ENCODE data around the gene ARL8A. TPM values are rescaled to one million over a fixed set of nuclear protein-coding genes. Genes with fewer than 3 reads are reported as not detected.

Gene ARL8A
- total RNA-seq, 1 donor from 2014 or later = 75.8 TPM

DNA sequence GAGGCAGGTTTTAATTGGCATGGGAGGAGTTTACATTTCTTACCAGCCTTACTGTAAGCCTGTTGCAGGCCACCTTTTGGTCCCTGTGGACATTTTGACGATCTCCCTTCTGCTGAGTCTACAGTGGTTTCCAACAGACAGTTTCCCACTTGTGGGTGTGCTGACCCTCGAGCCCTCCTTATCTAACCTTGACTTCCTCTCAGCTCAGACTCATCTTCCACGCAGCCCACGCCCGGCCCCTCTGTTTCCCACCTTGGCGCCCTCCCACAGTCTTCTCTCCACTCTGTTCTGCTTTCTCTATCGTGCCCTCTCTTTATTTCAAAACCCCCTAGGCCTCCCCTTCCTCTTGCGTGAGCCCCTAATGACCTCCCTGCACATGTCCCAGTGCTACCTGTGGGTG is 6.1 kb upstream of the ARL8A start:
- no peaks in the 10 kb centered on the region for H3K9me3 Mint-ChIP-seq (ENCODE audit: unreplicated experiment)
- no peak for DNase-seq (ENCODE audit: extremely low spot score, unreplicated experiment)
- TF ChIP-seq, protein P1, sequence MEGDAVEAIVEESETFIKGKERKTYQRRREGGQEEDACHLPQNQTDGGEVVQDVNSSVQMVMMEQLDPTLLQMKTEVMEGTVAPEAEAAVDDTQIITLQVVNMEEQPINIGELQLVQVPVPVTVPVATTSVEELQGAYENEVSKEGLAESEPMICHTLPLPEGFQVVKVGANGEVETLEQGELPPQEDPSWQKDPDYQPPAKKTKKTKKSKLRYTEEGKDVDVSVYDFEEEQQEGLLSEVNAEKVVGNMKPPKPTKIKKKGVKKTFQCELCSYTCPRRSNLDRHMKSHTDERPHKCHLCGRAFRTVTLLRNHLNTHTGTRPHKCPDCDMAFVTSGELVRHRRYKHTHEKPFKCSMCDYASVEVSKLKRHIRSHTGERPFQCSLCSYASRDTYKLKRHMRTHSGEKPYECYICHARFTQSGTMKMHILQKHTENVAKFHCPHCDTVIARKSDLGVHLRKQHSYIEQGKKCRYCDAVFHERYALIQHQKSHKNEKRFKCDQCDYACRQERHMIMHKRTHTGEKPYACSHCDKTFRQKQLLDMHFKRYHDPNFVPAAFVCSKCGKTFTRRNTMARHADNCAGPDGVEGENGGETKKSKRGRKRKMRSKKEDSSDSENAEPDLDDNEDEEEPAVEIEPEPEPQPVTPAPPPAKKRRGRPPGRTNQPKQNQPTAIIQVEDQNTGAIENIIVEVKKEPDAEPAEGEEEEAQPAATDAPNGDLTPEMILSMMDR (IDR thresholded peaks at IDR 0.05) = no peak
- no peaks in the 10 kb centered on the region for H3K36me3 Mint-ChIP-seq (ENCODE audit: unreplicated experiment)
- peaks cover 3% of the 10 kb centered on the region for H3K27me3 Mint-ChIP-seq (ENCODE audit: unreplicated experiment)
- no peak overlapping the region for H3K27ac Mint-ChIP-seq (ENCODE audit: unreplicated experiment)
- no peak overlapping the region for H3K4me3 Mint-ChIP-seq (ENCODE audit: unreplicated experiment)
- H3K4me1 Mint-ChIP-seq (ENCODE audit: unreplicated experiment) = peaks cover 7% of the 10 kb centered on the region

DNA sequence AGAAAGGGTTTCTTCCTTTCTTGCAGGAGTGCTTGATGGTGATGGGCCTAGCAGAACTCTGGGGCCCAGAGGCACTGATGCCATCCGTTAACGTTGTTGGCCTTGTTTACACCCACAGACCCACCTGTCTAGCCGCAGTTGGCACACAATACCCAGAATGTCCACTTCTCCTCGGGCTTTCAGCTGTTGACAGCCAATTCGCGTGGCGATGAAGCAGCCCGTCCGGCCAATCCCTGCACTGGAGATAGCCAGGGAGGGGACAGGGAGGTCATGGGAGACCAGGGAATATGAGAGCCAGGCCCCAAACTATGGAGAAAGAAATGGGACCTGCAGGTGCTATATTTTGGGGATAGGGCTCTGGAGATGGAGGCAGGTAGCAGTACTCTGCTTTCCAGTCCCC is 5.7 kb upstream of the ARL8A start:
- Mint-ChIP-seq H3K27me3 (ENCODE audit: unreplicated experiment) (peaks cover 3% of the 10 kb centered on the region), H3K4me1 (ENCODE audit: unreplicated experiment) (peaks cover 11% of the 10 kb centered on the region), H3K36me3 (ENCODE audit: unreplicated experiment) (no peaks in the 10 kb centered on the region), H3K9me3 (ENCODE audit: unreplicated experiment) (no peaks in the 10 kb centered on the region), H3K4me3 (ENCODE audit: unreplicated experiment) (no peak overlapping the region), H3K27ac (ENCODE audit: unreplicated experiment) (no peak overlapping the region)
- TF ChIP-seq, protein P1 (IDR thresholded peaks at IDR 0.05) = no peak
- no peak for DNase-seq (ENCODE audit: extremely low spot score, unreplicated experiment)

DNA sequence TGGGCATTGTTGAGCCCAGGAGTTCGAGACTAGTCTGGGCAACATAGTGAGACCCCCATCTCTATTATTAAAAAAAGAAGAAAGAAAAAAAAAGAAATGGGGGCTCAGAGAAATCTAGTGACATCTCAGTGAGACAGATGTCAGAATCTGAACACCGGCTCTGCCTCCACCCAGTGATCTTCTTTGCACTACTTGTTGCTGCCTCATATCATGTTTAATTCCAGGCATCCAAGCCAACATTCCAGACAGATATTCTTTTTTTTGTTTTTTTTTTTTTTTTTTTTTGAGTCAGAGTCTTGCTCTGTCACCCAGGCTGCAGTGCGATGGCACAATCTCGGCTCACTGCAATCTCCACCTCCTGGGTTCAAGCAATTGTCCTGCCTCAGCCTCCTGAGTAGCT is 5.0 kb upstream of the ARL8A start:
- no peak for DNase-seq (ENCODE audit: extremely low spot score, unreplicated experiment)
- peaks cover 9% of the 10 kb centered on the region for H3K4me1 Mint-ChIP-seq (ENCODE audit: unreplicated experiment)
- TF ChIP-seq, protein P1 (IDR thresholded peaks at IDR 0.05) = no peak

DNA sequence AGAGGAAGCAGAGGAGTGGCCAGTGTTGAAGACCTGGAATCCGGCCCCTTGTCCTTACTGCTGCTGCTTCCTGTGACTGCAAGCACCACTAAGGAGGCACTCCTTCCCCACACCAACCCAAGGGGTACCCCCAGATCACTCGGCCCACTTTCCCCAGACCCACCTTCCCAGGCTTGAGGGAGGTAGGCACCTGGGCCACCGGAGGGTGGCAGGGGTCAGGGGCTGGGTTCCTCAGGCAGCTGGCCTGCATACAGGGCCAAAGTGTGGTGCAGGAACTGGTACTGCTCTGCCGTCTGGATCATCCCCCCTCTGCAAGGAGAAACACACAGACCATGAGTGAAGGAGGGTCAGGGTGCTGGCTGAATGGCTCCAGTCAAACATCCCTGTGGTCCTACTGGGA is 3.9 kb upstream of the ARL8A start:
- no peaks in the 10 kb centered on the region for H3K36me3 Mint-ChIP-seq (ENCODE audit: unreplicated experiment)
- no peak for DNase-seq (ENCODE audit: extremely low spot score, unreplicated experiment)
- no peak overlapping the region for H3K27ac Mint-ChIP-seq (ENCODE audit: unreplicated experiment)
- H3K27me3 Mint-ChIP-seq (ENCODE audit: unreplicated experiment) = no peaks in the 10 kb centered on the region
- TF ChIP-seq, protein P1 (IDR thresholded peaks at IDR 0.05) = no peak
- no peak overlapping the region for H3K4me3 Mint-ChIP-seq (ENCODE audit: unreplicated experiment)
- no peaks in the 10 kb centered on the region for H3K9me3 Mint-ChIP-seq (ENCODE audit: unreplicated experiment)
- peaks cover 12% of the 10 kb centered on the region for H3K4me1 Mint-ChIP-seq (ENCODE audit: unreplicated experiment)

More for the DNA sequence above, 5.0 kb upstream of the ARL8A start:
- no peaks in the 10 kb centered on the region for H3K9me3 Mint-ChIP-seq (ENCODE audit: unreplicated experiment)
- no peak overlapping the region for H3K27ac Mint-ChIP-seq (ENCODE audit: unreplicated experiment)
- peaks cover under 1% of the 10 kb centered on the region for H3K27me3 Mint-ChIP-seq (ENCODE audit: unreplicated experiment)
- H3K36me3 Mint-ChIP-seq (ENCODE audit: unreplicated experiment) = no peaks in the 10 kb centered on the region
- no peak overlapping the region for H3K4me3 Mint-ChIP-seq (ENCODE audit: unreplicated experiment)

DNA sequence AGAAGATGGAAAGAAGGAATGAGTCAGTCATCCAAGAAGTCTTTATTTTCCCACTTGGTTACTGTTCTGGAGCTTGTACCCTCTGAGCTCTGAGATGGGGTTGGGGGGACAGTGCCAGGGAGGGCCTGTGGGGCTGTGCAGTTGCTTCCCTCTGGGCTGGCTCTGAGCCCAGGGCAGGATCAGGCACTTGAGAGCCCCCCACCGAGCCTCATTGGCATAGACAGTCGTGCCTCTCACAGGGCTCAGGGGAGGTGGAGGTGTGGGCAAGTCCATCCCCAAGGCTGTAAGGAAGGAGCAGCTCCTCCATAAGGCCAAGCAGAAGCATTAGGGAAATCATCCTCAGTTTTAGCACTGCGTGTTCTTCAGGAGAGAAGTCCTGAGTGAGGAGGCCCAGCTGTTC is 2.5 kb upstream of the ARL8A start:
- no peak for DNase-seq (ENCODE audit: extremely low spot score, unreplicated experiment)
- no peaks in the 10 kb centered on the region for H3K27me3 Mint-ChIP-seq (ENCODE audit: unreplicated experiment)
- TF ChIP-seq, protein P1 (IDR thresholded peaks at IDR 0.05) = no peak
- no peaks in the 10 kb centered on the region for H3K9me3 Mint-ChIP-seq (ENCODE audit: unreplicated experiment)
- H3K4me3 Mint-ChIP-seq (ENCODE audit: unreplicated experiment) = no peak overlapping the region
- H3K36me3 Mint-ChIP-seq (ENCODE audit: unreplicated experiment) = no peaks in the 10 kb centered on the region
- H3K27ac Mint-ChIP-seq (ENCODE audit: unreplicated experiment) = no peak overlapping the region
- peaks cover 24% of the 10 kb centered on the region for H3K4me1 Mint-ChIP-seq (ENCODE audit: unreplicated experiment)

All from osteocyte (in vitro differentiated cells).